Hematopoietic multipotent progenitor cell treated with erythropoietin and hydrocortisone succinate and interleukin-3 and kit ligand, for 4 days (in vitro differentiated cells): Measurements from ENCODE around the gene JAK3.

ENCODE experiments used
- DNase-seq: peaks from one replicate; pipeline ENCODE4 v3.0.0-alpha.2; 2015

The JAK3 gene

DNA sequence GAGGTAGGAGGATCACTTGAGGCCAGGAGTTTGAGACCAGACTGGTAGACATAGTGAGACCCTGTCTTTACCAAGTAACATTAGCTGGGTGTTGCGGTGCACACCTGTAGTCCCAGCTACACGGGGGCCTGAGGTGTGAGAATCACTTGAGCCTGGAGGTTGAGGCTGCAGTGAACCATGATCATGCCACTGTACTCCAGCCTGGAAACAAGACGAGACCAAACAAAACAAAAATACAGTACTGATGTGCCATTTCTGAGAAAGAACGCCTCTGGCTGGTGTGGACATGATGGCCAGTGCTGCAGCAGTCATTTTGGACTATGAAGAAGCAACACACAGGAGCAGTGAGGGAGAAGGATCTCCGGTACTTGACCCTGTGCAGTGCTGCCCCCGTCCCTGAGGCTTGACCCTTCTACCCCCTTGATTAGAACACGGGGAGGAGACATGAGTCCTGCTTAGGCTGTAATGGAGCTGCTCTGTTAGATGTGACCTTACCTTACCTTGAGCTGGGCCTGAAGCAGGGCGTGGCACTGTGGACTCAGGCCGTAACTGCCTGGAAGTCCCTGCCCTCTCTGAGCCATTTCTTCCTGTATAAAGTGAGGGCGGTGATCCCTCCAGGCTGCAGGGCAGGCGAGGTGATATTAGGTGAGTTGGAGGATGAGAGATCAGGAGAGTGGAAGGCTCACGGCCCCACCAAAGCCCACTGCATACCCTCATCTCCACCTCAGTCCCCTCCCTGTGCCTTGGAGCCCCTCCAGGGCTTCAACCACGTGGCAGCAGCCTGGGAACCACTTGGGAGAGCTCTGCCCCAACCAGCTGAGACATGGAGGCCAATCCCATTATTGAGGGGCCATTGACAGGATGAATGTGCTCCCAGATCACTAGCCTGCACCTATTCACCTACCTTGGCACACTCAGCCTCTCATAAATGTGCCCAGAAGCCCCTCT lies 17.9 kb upstream of the JAK3 start:
- peak; percentile 63 for DNase-seq

DNA sequence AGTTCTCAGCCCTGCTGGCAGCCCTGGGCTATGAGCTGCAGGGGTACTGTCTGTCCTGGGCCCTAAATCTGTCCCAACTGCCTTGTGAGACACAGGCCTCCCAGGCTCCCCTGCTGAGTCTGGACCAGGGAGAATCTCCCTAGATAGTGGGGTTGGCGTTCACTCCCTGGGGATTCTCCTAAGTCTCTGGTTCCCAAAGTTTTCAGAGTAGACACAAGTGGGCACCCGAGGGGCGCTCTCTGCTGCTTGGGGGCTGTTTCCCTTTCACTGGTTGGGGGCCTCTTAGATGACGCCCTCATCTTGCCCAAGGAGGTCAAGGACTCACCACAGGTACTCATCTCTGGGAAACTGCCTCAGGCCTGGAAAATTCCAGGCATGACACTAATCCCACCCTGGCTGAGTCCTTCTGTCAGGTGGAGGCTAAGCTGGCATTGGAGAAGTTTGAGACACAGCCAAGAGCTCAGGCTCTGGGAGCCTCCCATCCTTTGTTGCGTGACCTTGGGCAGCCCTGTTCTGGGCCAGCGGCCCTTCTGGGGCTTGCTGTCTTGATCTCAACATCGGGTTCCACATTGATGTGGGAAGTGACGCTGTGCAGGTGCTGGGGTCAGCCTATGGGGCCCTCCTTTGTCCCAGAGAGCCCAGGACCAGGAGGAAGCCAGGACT lies 15.9 kb upstream of the JAK3 start:
- DNase-seq = peak; percentile 18

DNA sequence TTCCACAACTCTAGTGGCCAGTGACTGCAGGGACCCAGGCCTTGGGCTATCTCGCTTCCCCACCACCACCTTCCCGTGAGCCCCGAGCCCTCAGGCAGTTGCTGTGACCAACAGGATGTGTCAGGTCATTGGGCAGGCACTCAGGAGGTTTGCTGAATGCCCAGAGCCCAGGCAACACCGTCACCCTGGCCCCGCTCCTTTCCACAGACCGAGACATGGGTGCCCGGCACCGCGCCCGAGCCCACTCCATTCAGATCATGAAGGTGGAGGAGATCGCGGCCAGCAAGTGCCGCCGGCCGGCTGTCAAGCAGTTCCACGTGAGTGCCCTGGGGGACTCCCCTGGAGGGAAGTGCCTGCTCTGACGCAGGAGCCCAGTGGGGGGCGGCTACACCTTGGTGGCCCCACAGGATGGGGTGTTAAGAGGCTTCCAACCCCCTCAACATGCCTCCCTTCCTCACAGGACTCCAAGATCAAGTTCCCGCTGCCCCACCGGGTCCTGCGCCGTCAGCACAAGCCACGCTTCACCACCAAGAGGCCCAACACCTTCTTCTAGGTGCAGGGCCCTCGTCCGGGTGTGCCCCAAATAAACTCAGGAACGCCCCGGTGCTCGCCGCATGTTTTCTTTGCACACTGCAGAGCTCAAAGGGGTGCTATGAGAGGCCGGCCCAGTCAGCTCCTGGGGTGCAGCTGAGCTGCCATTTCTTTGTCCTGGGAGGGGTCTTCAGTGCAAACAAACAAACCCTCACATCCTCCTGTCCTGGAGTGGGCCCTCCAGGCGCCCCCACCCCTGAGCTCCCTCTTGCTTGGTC lies 15.1 kb upstream of the JAK3 start:
- DNase-seq = peak; percentile 15

DNA sequence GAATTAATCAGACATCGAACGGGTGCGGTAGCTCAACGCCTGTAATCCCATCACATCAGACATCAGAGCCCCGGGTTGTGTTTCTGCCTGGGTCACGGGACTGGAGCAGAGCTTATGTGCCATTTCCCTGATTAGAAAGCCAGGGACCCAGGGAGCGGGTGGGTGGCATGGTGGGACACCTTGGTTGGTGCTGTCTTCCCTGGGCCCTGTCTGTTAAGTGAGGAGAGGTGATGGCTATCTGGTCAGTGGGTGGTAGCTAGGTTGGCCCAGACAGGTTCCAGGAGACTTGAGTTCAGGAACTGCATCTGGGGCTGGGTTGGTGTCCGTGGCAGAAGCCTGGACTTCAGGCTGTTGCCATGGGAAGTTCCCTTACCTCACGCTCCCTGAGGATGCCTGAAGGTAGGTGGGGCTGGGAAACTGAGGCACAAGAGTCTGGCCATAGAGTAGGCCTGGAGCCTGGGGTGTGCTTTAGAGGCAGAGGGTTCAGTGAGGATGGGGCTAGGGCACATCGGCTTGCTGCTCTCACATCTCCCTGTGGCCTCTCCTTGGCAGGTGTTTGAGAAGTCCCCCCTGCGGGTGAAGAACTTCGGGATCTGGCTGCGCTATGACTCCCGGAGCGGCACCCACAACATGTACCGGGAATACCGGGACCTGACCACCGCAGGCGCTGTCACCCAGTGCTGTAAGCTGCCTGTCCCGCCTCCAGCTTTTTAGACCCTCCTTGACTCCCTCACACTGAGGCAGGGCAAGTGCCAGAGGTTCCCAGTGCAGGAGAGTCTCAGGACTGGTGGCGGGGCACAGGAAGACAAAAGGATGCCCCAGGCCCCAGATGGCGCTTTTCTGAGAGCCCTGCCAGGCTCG lies 14.0 kb upstream of the JAK3 start:
- peak; percentile 22 for DNase-seq

DNA sequence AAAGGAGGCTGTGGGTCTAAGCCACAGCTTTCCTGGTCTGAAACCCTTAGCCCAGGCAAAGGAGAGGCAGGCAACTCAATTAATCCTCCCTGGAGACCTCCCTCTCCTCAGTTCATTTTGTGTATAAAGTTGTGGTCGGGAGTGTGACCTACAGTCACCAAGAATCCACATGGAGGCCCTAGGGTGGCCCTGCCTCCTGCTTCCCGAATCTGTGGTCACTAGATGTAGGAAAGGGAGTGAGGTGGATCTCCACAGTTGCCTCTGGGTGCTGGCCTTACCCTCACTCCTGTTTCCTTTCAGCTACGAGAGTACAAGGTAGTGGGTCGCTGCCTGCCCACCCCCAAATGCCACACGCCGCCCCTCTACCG lies 13.2 kb upstream of the JAK3 start:
- DNase-seq = peak; percentile 7

DNA sequence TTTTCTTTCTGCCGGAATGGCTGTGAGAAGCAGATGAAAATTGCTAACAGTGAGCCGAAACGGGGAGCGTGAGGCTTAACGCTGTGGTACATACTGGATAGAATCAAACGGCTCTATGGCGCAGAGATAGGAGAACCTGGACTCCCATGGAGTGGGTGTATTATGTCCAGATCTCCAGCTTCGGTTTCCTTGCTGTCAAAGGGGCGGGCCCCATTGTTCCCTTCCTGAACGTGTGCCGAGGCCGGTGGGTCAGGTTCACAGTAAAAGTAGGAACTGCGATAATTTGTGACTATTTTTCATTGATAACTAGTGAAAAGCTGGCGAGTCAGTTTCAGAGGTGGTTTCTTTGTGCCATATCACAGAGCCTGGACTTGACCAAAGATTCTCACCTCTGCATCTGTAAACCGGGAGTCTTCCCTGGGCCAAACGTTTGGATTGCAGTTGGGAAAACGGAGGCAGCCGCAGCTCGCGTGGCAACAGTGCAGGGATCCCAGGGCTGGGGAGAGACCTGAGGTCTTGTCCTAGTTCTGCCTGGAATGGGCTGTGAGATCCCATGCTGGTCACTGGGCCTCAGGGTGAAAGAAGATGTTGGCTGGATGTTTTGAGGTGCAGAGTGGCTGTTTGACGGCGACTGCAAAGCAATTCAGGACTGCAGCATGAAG lies 12.7 kb upstream of the JAK3 start:
- peak; percentile 34 for DNase-seq

DNA sequence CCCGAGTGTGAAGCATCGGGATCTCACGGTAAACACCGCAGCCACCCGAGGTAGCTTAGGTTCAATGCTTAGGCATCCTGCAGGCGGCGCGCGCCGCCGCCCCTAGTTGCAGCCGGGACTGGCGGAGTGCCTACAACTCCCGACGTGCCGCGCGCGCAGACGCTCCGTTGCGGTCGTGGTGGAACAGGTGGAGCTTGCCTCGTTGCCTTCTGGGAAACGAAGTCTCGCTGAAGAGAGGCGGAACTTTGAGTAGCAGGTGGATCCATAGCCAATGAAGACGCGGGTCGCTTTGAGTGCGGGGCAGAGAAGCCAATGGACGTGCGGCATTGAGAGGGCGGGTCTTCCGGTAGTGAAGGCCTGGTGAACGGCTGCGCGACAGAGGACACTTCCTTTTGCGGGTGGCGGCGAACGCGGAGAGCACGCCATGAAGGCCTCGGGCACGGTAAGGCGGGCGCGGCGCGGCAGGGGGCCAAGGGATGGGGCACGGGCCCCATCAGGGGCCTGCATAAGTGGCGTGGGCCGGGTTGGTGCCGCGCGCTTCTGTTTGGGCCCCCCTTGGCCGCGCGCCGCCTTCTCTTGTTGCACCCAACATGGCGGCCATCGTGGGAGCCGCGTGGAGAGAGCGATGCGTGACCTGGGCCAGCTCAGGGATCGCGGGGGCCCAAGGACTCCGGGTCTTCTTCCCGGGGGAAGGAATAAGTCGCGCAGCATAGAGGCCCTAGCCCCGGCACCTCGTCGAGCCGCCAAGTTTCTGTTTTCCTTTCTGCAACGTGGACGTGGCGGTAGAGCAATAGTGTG lies 11.9 kb upstream of the JAK3 start, which contains the start of gene RPL18A:
Gene RPL18A (plus strand): TSS at position 378 of the 798 bp plus-strand sequence. CDS start 47 bp downstream, at position 425.
- peak; percentile 100 for DNase-seq

DNA sequence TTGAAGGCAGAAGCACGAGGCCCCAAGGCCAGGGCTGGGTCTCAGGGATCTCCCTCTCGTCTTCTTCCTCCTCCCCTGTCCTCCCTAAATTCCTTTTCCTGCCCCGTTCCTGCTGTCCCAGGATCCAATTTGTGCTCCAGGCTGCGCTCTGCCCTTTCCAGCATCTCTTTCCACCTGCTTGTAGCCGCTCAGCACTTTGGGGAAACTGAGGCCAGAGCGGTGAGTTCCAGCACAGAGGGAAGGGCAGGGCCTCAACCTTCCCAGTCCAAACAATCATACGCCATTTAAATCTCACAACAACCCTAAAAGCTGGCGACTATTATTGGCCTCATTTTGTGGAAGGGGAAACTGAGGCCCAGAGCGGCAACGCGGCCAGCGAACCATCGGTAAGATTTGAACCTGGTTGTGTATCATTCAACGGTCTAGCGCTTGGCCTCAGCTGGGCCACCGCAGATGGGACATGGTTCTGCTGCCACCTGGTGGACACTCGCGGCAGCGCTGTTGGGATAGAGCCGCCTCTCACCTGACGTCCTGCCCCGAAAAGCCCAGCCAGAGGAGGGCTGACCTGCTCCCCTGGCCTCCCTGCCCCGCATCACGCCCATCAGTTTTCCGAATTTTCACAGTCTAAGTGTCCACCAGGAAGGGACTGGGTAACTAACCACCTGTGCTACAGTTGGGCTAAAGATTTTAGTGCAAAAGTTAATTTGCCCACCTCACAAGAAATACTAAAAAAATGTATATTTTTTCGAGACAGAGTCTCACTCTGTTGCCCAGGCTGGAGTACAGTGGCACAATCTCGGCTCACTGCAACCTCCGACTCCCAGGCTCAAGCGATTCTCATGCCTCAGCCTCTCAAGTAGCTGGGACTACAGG lies 7.7 kb upstream of the JAK3 start:
- DNase-seq = peak; percentile 89

DNA sequence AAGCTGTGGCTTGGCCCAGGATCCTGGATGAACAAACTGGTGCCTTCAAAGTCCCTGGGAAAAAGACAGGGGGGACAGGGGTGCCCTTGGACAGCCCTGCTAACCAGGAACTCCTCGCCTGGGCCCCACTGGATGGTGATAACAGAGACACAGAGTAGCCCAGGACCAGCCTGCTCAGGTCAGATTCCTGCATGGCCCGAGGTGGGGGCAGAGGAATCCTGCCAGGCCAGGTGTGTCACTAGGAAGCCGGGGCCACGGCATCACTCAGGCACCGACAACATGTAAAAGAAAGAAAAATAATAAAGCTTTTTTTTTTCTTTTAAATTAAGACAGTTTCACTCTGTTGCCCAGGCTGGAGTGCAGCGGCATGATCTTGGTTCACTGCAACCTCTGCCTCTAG lies 6.3 kb upstream of the JAK3 start:
- no peak for DNase-seq

DNA sequence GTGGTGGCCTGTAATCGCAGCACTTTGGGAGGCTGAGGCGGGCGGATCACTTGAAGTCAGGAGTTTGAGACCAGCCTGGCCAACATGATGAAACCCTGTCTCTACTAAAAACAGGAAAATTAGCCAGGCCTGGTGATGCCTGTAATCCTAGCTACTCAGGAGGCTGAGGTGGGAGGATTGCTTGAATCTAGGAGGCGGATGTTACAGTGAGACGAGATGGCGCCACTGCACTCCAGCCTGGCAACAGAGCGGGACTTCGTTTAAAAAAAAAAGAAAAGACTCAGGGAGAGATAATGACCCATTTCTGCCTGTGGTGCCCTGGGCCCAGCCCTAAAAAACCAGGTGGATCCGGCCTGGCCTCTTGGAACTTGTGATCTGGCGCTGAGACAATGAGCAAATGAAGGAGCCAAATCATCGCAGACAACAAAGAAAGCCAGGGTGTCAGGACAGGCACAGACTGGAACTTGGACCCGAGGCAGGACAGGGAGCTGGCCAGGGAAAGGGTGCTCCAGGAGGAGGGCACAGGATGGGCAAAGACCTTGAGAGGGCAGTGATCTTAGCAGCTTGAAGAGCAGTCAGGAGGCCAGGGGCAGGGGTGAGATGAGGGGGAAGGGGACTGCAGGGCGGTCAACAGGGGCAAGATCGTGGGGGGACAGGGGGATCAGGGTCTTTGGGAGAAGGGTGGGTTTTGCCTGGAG lies 962 bp upstream of the JAK3 start:
- DNase-seq = peak; percentile 40

DNA sequence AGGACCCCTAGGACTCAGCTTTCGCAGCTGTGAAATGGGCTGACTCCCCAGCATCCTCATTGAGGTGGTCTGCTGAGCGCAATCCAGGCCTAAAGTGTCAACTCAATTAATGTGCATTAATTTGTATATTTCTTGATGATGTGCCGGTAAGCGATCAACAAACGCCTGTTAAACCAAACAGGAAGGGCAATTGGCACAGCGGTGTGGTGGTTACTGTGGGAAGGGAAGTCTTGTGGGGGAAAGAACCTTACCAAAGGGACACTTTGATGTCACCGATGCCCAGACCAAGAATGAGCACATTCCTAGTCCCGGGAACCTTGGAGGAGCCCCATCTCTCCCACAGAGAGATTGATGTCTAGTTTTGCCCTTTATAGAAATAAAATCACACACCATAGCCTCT lies 1.6 kb downstream of the JAK3 start:
- peak; percentile 29 for DNase-seq

DNA sequence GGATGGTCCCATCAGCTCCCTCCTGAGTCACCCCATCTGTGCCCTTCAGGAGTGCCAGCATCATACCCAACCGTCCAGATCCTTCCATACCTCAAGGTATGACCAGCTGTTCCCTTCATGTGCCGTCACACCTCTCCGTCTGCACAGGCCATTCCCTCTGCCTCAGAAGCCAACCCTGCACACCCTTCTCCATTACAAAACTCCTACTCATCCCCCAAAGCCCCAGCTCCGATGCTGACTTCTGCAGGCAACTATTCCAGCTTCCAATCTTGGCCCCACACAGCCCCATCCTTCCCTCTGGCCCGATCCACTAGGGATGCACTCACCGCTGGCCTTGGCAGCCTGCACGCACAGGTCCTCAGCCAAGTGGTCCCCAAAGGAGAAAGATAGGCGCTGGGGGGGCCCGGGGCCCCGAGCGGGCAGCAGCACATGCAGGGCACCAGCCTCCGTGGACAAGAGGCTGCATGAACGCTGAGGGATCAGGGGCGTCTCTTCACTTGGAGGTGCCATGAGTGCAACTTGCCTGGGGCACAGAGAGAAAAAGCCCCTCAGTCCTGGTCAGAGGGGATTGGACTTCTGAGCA lies 3.8 kb downstream of the JAK3 start:
- no peak for DNase-seq

DNA sequence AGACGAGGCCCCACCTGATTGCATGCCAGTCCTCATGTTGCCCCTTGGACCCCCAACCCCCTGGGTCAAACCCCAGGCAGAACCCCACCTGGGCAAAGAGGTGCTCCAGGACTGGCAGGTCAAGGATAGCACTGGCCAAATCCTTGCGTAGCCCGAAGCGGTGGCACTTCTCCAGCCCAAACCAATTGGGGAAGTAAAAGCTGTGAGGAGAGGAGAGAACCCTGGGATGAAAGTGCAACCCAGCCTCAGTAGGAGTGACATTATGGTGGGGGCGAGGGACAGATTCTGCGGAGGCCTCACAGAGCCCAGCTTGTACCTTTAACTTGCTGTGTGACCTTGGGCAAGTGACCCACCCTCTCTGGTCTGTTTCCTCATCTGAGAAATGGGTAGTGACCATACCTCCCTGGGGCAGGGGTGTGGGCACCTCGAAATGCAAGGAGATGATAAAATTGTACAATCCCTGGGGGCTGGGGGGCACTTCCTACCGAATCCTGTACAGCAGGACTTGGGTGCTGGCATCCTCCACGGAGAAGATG lies 4.4 kb downstream of the JAK3 start:
- no peak for DNase-seq

DNA sequence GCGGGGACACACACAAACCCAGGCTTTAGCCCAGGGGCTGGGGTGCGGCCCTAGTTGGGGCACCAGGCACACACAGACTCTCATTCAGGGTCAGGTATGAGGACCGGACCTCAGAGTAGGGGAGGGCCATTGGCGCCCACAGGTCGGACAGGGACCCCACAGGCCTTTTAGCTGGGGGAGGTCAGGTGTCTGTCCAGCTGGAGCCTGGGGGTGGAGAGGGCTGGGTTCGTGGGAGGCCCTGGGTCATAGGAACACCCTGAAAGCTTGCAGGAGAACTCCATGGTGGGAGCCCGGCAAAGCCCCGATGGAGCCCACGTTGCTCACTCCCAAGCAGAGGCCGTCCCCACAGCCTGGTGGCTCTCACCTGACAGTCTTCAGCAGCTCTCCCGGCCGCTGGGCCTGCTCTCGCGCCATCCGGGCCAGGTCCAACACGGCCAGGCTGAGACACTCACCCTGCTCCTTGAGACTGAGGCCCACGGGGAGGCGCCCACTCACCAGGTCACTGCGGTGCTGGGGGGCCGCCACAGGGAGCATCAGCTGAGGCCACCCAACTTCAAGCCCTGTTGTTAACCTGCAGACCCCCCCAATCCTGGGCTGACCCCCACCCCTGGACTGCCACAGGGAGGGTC lies 5.0 kb downstream of the JAK3 start:
- DNase-seq = no peak

DNA sequence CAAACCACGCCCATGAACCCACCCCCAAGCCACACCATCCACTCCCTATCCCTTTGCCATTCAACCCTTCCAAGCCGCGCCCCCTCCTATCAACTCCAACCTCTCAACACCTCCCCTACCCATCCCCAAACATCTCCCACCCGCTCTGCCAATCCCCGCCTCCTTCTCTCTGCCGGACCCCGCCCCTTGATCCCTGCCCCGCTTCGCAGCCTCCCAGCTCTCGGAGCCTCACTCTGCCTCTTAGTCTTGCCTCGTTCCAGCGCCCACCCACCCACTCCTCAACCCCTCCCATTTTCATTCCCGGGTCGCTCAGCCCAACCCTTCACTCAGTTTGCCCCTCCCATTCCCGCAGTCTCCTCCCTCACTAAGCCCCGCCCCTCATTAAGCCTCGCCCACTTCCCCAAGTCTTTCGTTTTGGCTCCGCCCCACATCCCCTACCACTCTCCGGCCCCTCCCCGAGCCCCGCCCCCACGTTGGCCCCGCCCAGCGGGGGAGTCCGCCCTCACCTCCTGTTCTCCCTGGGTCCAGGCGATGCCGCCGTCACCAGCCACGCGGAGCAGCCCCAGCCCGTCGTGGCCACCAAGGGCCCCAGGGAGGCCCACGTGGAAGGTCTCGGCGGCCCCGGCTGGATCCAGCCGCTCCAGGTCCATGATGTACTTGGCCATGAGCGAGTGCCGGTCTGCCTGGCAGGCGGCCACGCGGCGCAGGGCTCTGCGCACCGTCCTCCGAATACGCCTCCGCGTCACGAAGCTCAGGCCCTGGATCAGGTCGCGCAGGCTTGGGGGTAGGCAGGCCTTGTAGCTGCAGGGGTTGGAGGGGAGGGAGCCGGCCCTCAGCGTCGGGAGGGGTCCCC lies 5.7 kb downstream of the JAK3 start:
- peak; percentile 76 for DNase-seq

DNA sequence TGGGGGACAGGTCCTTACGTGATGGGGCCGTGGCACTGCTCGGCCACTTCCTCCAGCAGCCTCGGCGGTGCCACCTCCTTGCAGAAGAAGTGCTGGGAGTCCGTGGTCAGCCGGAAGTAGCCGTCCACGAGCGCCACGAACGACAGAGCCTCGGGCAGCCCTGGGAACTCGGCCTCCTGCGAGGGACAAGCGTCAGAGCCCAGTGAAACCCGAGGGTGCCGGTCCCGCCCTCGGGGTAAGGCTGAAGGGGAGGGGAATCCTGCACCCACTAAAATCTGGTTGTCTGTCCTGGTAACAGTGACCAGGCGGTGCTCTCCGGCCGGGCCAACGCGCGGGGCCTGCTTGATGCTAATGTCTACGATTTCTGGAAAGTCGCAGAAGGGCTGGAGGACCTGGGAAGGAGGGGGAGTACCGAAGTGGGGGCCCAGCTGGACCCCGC lies 6.4 kb downstream of the JAK3 start:
- no peak for DNase-seq

DNA sequence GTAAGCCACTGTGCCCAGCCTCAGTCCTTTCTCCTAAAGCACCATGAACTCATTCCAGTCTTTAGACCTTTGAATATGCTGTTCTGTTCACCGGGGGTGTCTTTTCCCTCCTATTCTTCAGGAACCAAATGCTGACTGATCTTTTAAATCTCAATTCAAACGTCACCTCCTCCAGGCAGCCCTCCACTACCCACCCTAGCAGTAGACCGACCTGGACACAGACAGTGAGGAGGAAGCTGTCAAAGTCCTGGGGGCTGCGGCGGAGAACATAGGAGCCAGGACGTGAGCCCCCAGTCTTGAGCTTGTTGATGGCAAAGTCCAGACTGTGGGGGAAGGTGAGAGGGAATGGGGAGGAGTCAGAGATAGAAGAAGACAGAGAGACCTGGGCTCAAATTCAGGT lies 7.8 kb downstream of the JAK3 start:
- DNase-seq = no peak
